Endodermal cell (in vitro differentiated cells): ENCODE data around the gene LST1. TPM values are rescaled to one million over a fixed set of nuclear protein-coding genes. Genes with fewer than 3 reads are reported as not detected.
A peak's percentile ranks its signal among the peaks of the same experiment; 100 is the strongest.

Experiments
- DNase-seq: peaks from one replicate; pipeline ENCODE4 v3.0.0-alpha.2; 2017
- H3K27ac ChIP-seq: 2 replicates; pipeline ENCODE4 v1.5.1; 2013; ENCODE audit warnings: mild to moderate bottlenecking, low read depth, low read length, moderate library complexity
- H3K27me3 ChIP-seq: 2 replicates; pipeline ENCODE4 v1.6.1; 2013; ENCODE audit warnings: mild to moderate bottlenecking, low read length, moderate library complexity; ENCODE audit not compliant: insufficient read depth, control insufficient read depth, poor library complexity, severe bottlenecking
- H3K36me3 ChIP-seq: 2 replicates; pipeline ENCODE4 v1.7.0; 2013; ENCODE audit warnings: mild to moderate bottlenecking, low read length, moderate library complexity; ENCODE audit not compliant: control insufficient read depth, insufficient read depth
- H3K4me1 ChIP-seq: one replicate; pipeline ENCODE4 v1.7.0; 2013; ENCODE audit warnings: low read length; ENCODE audit not compliant: control insufficient read depth, insufficient read depth
- H3K4me3 ChIP-seq: 2 replicates; pipeline ENCODE4 v1.5.1; 2013; ENCODE audit warnings: mild to moderate bottlenecking, low read length, moderate library complexity
- H3K9ac ChIP-seq: 2 replicates; pipeline ENCODE4 v1.6.1; 2013; ENCODE audit warnings: mild to moderate bottlenecking, low read length, moderate library complexity; ENCODE audit not compliant: poor library complexity, severe bottlenecking; ENCODE audit errors: extremely low read depth
- H3K9me3 ChIP-seq: 2 replicates; pipeline ENCODE4 v1.6.1; 2013; ENCODE audit warnings: mild to moderate bottlenecking, low read length, moderate library complexity; ENCODE audit not compliant: control insufficient read depth
- H3K27ac Mint-ChIP-seq: 2 replicates; pipeline ENCODE4 v1.8.0; 2020; ENCODE audit warnings: mixed read lengths
- H3K27me3 Mint-ChIP-seq: 2 replicates; pipeline ENCODE4 v1.8.0; 2021; ENCODE audit warnings: mild to moderate bottlenecking, mixed read lengths; ENCODE audit not compliant: insufficient read depth
- H3K36me3 Mint-ChIP-seq: 2 replicates; pipeline ENCODE4 v1.8.0; 2020; ENCODE audit warnings: low read depth, mixed read lengths
- H3K4me1 Mint-ChIP-seq: 2 replicates; pipeline ENCODE4 v1.8.0; 2020; ENCODE audit warnings: mixed read lengths
- H3K4me3 Mint-ChIP-seq: 2 replicates; pipeline ENCODE4 v1.8.0; 2020; ENCODE audit warnings: mild to moderate bottlenecking, moderate library complexity, mixed read lengths
- H3K9me3 Mint-ChIP-seq: 2 replicates; pipeline ENCODE4 v1.8.0; 2020; ENCODE audit warnings: mild to moderate bottlenecking, mixed read lengths
- WGBS, 2 experiments: methylation state at CpG; one replicate each; pipeline versions ENCODE4 v1.1.5 to v1.1.7; 2013; ENCODE audit warnings: missing lambda C conversion rate in 2 of 2, mixed read lengths in 1 of 2; ENCODE audit not compliant: insufficient coverage in 1 of 2, insufficient read length in 1 of 2; 5-methylcytosine and 5-hydroxymethylcytosine counted together
- total RNA-seq, 2 donors: library from RNA; stranded (reverse); fragmentation: NEBNext Ultra II Directional in 1 of 2; extraction: Animal tissue kit (Norgen Biotek cat#: 25700) in 1 of 2; gene quantifications; 2 replicates in 1 of 2; 3 replicates in 1 of 2; pipeline ENCODE4 v1.2.1, GENCODE V29; 2021
- TF ChIP-seq, protein P1 (sequence below): fragments of 200-600 bp; sonication (generic); conservative IDR thresholded peaks from 2 replicates; pipeline ENCODE4 v1.5.0; 2021; ENCODE audit warnings: antibody characterized with exemption, mild to moderate bottlenecking

Gene LST1
- total RNA-seq, 2 donors from 2014 or later = not detected

DNA sequence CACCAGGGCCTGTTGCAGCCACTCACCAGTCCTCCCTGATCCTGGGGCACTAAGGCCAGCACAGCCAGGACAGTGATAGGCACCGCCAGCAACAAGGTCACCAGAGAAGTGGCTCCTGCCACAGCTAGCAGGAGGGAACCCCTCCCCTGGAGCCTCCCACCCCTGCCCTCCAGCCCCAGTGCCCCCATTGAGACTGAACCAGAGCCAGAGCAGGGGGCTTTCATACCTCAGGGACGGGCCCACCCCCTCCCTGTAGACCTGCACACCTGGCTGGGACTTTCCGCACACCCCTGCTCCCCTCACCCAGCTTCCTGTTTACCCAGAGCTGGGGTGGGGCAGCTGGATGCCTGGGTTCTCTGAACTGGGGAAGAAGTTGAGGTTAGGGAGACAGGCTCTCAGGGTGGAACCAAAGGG lies 3.8 kb upstream of the LST1 start, which contains the start of gene LTB:
Gene LTB (minus strand): TSS at position 195 of the 414 bp plus-strand sequence. CDS start 7 bp downstream, at position 188.
- H3K27ac ChIP-seq = no peak within 1 kb of the TSS
- H3K4me3 Mint-ChIP-seq = peak within 1 kb of the TSS; percentile 98

DNA sequence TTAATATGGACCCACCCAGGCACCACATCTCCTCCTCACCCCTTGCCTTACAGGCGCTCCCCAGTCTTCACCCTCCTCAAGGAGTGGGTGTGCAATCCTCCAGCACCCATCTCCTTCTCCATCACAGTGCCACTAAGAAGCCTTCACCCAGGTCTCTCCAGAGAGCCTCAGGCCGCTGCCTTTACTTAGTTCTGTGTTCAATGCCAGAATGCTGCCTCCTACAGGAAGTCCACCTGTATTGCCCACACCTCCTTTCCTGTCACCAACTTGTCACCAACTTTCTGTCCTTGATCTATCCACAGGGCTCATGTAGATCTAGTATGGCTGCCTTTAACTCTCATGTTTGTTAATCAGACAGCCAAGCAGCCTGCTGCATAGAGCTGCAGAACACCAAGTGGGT lies 586 bp upstream of the LST1 start:
- H3K27ac Mint-ChIP-seq = no peak overlapping the region
- no peaks in the 10 kb centered on the region for H3K36me3 Mint-ChIP-seq
- Histone ChIP-seq H3K4me1 (no peaks in the 10 kb centered on the region), H3K4me3 (no peak overlapping the region), H3K9ac (no peak overlapping the region), H3K36me3 (no peaks in the 10 kb centered on the region), H3K9me3 (no peaks in the 10 kb centered on the region), H3K27me3 (peaks cover under 1% of the 10 kb centered on the region), H3K27ac (no peak overlapping the region)
- H3K4me3 Mint-ChIP-seq = no peak overlapping the region
- TF ChIP-seq, protein P1, sequence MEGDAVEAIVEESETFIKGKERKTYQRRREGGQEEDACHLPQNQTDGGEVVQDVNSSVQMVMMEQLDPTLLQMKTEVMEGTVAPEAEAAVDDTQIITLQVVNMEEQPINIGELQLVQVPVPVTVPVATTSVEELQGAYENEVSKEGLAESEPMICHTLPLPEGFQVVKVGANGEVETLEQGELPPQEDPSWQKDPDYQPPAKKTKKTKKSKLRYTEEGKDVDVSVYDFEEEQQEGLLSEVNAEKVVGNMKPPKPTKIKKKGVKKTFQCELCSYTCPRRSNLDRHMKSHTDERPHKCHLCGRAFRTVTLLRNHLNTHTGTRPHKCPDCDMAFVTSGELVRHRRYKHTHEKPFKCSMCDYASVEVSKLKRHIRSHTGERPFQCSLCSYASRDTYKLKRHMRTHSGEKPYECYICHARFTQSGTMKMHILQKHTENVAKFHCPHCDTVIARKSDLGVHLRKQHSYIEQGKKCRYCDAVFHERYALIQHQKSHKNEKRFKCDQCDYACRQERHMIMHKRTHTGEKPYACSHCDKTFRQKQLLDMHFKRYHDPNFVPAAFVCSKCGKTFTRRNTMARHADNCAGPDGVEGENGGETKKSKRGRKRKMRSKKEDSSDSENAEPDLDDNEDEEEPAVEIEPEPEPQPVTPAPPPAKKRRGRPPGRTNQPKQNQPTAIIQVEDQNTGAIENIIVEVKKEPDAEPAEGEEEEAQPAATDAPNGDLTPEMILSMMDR = peak; percentile 76
- peaks cover 12% of the 10 kb centered on the region for H3K4me1 Mint-ChIP-seq
- H3K27me3 Mint-ChIP-seq = peaks cover 26% of the 10 kb centered on the region
- H3K9me3 Mint-ChIP-seq = no peaks in the 10 kb centered on the region
- peak; percentile 77 for DNase-seq
- WGBS, 2 experiments = 30 to 73% methylated on average over 1 to 2 of the region's 2 CpGs

More for the DNA sequence above, 3.8 kb upstream of the LST1 start, which contains the start of gene LTB:
- Histone ChIP-seq H3K9me3 (no peaks in the 10 kb centered on the region), H3K36me3 (no peaks in the 10 kb centered on the region), H3K4me3 (peak within 1 kb of the TSS; percentile 94), H3K9ac (peak within 1 kb of the TSS; percentile 69), H3K4me1 (no peaks in the 10 kb centered on the region), H3K27me3 (peaks cover 5% of the 10 kb centered on the region)
- DNase-seq = no peak
- TF ChIP-seq, protein P1 = no peak
- H3K27me3 Mint-ChIP-seq = peaks cover 31% of the 10 kb centered on the region
- H3K36me3 Mint-ChIP-seq = no peaks in the 10 kb centered on the region
- WGBS, 2 experiments = 91% methylated on average over 3 of the region's 3 CpGs; no CpG with 5 or more reads in 1 of the 2 experiments
- H3K27ac Mint-ChIP-seq = peak within 1 kb of the TSS; percentile 95
- no peaks in the 10 kb centered on the region for H3K9me3 Mint-ChIP-seq
- peaks cover 17% of the 10 kb centered on the region for H3K4me1 Mint-ChIP-seq

DNA sequence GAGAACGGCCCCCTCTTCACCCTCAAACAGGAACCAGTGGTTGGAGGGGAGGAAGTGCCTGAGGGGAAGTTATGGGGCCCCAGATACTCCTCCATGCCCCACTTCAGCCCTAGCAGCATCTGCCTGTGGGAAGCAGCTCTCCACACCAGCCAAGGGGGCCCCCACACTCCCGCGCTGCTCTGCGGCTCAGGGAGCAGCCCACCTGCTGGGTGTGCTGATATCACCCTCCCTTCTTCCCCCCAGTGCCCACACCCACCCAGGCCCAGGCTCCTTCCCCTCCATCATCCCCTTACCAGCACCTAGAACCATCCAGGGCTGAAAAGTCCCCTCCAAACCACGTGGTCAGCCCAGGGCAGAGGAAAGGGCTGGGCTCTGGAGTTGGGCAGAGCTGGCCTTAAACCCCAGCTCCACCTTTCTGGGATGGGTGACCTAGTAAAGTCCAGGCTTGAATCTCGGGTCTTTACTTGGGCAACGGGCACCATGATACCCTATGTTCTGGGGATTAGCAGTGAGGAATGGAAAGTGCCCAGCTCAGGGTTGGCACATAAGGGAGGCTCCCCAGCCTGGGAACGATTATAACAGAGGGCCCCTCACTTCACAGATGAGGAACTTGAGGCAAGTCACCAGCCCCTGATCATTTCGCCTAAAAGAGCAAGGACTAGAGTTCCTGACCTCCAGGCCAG lies 663 bp downstream of the LST1 start:
- Mint-ChIP-seq H3K9me3 (no peaks in the 10 kb centered on the region), H3K4me1 (peaks cover 2% of the 10 kb centered on the region), H3K27me3 (peaks cover 20% of the 10 kb centered on the region), H3K4me3 (no peak overlapping the region), H3K27ac (no peak overlapping the region), H3K36me3 (no peaks in the 10 kb centered on the region)
- no peak overlapping the region for H3K27ac ChIP-seq
- H3K9ac ChIP-seq = no peak overlapping the region
- no peaks in the 10 kb centered on the region for H3K27me3 ChIP-seq
- 79 to 82% methylated on average over 6 to 9 of the region's 9 CpGs for WGBS, 2 experiments
- no peaks in the 10 kb centered on the region for H3K36me3 ChIP-seq
- H3K9me3 ChIP-seq = no peaks in the 10 kb centered on the region
- no peaks in the 10 kb centered on the region for H3K4me1 ChIP-seq
- TF ChIP-seq, protein P1 = no peak
- DNase-seq = no peak
- H3K4me3 ChIP-seq = no peak overlapping the region
